Measurements from ENCODE around the gene ZNF648.

The ZNF648 gene

GRCh38 chr1:182087304-182087703 is 25.8 kb upstream of the ZNF648 start:
- no peaks in the 10 kb centered on the region for H3K36me3 ChIP-seq (ENCODE audit: insufficient read depth, low read length)
- H3K4me2 ChIP-seq (ENCODE audit: insufficient read depth, low read length), result peak overlapping the region; percentile 43
- H4K20me1 ChIP-seq (ENCODE audit: insufficient read depth, low read length), result no peaks in the 10 kb centered on the region
- no peaks in the 10 kb centered on the region for H3K79me2 ChIP-seq (ENCODE audit: insufficient read depth, low read length)
- H3K4me1 ChIP-seq (ENCODE audit: insufficient read depth, low read length), result peaks cover 31% of the 10 kb centered on the region
- H3K4me3 ChIP-seq (ENCODE audit: low read depth in 1 of 2, low read length in 2 of 2), result peak overlapping the region in 1 of 2 experiments; percentile 7; a peak in 1 of 4 replicates
- H3K9ac ChIP-seq (ENCODE audit: low read depth, low read length), result peak overlapping the region; percentile 9; the same call in 1 of the 2 replicates
- ATAC-seq (ENCODE audit: insufficient read depth, low read depth) (peak; percentile 88), DNase-seq (peak; percentile 75)
- H2AFZ ChIP-seq (ENCODE audit: low read depth, low read length), result peak overlapping the region; percentile 31; the same call in 1 of the 2 replicates
- no peaks in the 10 kb centered on the region for H3K9me3 ChIP-seq (ENCODE audit: insufficient read depth, low read length, severe bottlenecking)
- H3K27me3 ChIP-seq (ENCODE audit: insufficient read depth, low read length, poor library complexity), result no peaks in the 10 kb centered on the region
- peak overlapping the region; percentile 59 for H3K27ac ChIP-seq (ENCODE audit: low read length)
- no peak for TF ChIP-seq EZH2 (IDR thresholded peaks at IDR 0.05; ENCODE audit: borderline replicate concordance, low read depth, low read length, severe bottlenecking)
- TF ChIP-seq, protein P1, sequence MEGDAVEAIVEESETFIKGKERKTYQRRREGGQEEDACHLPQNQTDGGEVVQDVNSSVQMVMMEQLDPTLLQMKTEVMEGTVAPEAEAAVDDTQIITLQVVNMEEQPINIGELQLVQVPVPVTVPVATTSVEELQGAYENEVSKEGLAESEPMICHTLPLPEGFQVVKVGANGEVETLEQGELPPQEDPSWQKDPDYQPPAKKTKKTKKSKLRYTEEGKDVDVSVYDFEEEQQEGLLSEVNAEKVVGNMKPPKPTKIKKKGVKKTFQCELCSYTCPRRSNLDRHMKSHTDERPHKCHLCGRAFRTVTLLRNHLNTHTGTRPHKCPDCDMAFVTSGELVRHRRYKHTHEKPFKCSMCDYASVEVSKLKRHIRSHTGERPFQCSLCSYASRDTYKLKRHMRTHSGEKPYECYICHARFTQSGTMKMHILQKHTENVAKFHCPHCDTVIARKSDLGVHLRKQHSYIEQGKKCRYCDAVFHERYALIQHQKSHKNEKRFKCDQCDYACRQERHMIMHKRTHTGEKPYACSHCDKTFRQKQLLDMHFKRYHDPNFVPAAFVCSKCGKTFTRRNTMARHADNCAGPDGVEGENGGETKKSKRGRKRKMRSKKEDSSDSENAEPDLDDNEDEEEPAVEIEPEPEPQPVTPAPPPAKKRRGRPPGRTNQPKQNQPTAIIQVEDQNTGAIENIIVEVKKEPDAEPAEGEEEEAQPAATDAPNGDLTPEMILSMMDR (IDR thresholded peaks at IDR 0.05; ENCODE audit: borderline replicate concordance, extremely low read depth, low read length, poor library complexity, severe bottlenecking), result no peak

GRCh38 chr1:182086620-182087019 is 25.1 kb upstream of the ZNF648 start:
- Histone ChIP-seq H3K9ac (ENCODE audit: low read depth, low read length) (no peak overlapping the region), H3K79me2 (ENCODE audit: insufficient read depth, low read length) (no peaks in the 10 kb centered on the region), H3K27me3 (ENCODE audit: insufficient read depth, low read length, poor library complexity) (no peaks in the 10 kb centered on the region), H3K9me3 (ENCODE audit: insufficient read depth, low read length, severe bottlenecking) (no peaks in the 10 kb centered on the region), H4K20me1 (ENCODE audit: insufficient read depth, low read length) (no peaks in the 10 kb centered on the region), H3K27ac (ENCODE audit: low read length) (peak overlapping the region; percentile 59), H3K4me2 (ENCODE audit: insufficient read depth, low read length) (no peak overlapping the region), H3K4me3 (ENCODE audit: low read depth in 1 of 2, low read length in 2 of 2) (no peak overlapping the region), H3K36me3 (ENCODE audit: insufficient read depth, low read length) (no peaks in the 10 kb centered on the region), H3K4me1 (ENCODE audit: insufficient read depth, low read length) (peaks cover 31% of the 10 kb centered on the region), H2AFZ (ENCODE audit: low read depth, low read length) (no peak overlapping the region; the same call in 1 of the 2 replicates)
- ATAC-seq (ENCODE audit: insufficient read depth, low read depth) (no peak), DNase-seq (no peak)
- TF ChIP-seq, protein P1 (IDR thresholded peaks at IDR 0.05; ENCODE audit: borderline replicate concordance, extremely low read depth, low read length, poor library complexity, severe bottlenecking), result no peak
- no peak for TF ChIP-seq EZH2 (IDR thresholded peaks at IDR 0.05; ENCODE audit: borderline replicate concordance, low read depth, low read length, severe bottlenecking)

- H2AFZ ChIP-seq (ENCODE audit: low read depth, low read length), result no peak overlapping the region
- H3K27me3 ChIP-seq (ENCODE audit: insufficient read depth, low read length, poor library complexity), result no peaks in the 10 kb centered on the region
- H3K4me1 ChIP-seq (ENCODE audit: insufficient read depth, low read length), result peaks cover 31% of the 10 kb centered on the region
- DNase-seq, result no peak
- no peaks in the 10 kb centered on the region for H3K79me2 ChIP-seq (ENCODE audit: insufficient read depth, low read length)
- H3K4me3 ChIP-seq (ENCODE audit: low read depth in 1 of 2, low read length in 2 of 2), result no peak overlapping the region
- H4K20me1 ChIP-seq (ENCODE audit: insufficient read depth, low read length), result no peaks in the 10 kb centered on the region
- no peak overlapping the region for H3K27ac ChIP-seq (ENCODE audit: low read length)
- H3K9ac ChIP-seq (ENCODE audit: low read depth, low read length), result no peak overlapping the region
- no peaks in the 10 kb centered on the region for H3K36me3 ChIP-seq (ENCODE audit: insufficient read depth, low read length)
- H3K9me3 ChIP-seq (ENCODE audit: insufficient read depth, low read length, severe bottlenecking), result no peaks in the 10 kb centered on the region
- H3K4me2 ChIP-seq (ENCODE audit: insufficient read depth, low read length), result no peak overlapping the region
- ATAC-seq (ENCODE audit: insufficient read depth, low read depth), result no peak
- TF ChIP-seq, protein P1 (IDR thresholded peaks at IDR 0.05; ENCODE audit: borderline replicate concordance, extremely low read depth, low read length, poor library complexity, severe bottlenecking), result no peak
- no peak for TF ChIP-seq EZH2 (IDR thresholded peaks at IDR 0.05; ENCODE audit: borderline replicate concordance, low read depth, low read length, severe bottlenecking)
These were observed 24.6 kb upstream of the ZNF648 start for GRCh38 chr1:182086136-182086535.

DNA sequence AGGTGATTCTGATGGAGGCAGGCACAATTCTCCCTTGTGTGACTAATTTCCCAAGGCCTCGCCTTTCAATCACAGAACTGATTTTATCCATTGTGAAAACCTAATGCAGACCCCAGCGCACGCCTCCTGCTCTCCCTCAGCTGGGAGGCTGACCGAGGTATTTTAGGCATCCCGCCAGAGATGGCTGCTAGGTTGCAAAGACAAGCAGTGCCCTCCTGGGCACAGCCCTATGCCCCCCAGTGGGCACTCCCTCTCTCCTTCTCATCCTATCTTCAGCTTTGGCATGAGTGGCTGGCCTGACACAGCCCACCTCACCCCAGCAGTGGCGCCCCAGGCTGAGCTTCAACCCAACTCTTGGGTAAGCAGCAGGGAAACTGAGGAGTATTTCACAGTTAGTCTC is 24.2 kb upstream of the ZNF648 start:
- ATAC-seq (ENCODE audit: insufficient read depth, low read depth), result no peak
- TF ChIP-seq, protein P1 (IDR thresholded peaks at IDR 0.05; ENCODE audit: borderline replicate concordance, extremely low read depth, low read length, poor library complexity, severe bottlenecking), result no peak
- no peak for TF ChIP-seq EZH2 (IDR thresholded peaks at IDR 0.05; ENCODE audit: borderline replicate concordance, low read depth, low read length, severe bottlenecking)

More for the DNA sequence above, 24.2 kb upstream of the ZNF648 start:
- peaks cover 31% of the 10 kb centered on the region for H3K4me1 ChIP-seq (ENCODE audit: insufficient read depth, low read length)
- H3K9me3 ChIP-seq (ENCODE audit: insufficient read depth, low read length, severe bottlenecking), result no peaks in the 10 kb centered on the region
- H2AFZ ChIP-seq (ENCODE audit: low read depth, low read length), result no peak overlapping the region
- no peaks in the 10 kb centered on the region for H3K36me3 ChIP-seq (ENCODE audit: insufficient read depth, low read length)
- H3K27ac ChIP-seq (ENCODE audit: low read length), result no peak overlapping the region
- H4K20me1 ChIP-seq (ENCODE audit: insufficient read depth, low read length), result no peaks in the 10 kb centered on the region
- no peak overlapping the region for H3K4me2 ChIP-seq (ENCODE audit: insufficient read depth, low read length)
- H3K9ac ChIP-seq (ENCODE audit: low read depth, low read length), result no peak overlapping the region
- H3K4me3 ChIP-seq (ENCODE audit: low read depth in 1 of 2, low read length in 2 of 2), result no peak overlapping the region
- no peaks in the 10 kb centered on the region for H3K27me3 ChIP-seq (ENCODE audit: insufficient read depth, low read length, poor library complexity)
- H3K79me2 ChIP-seq (ENCODE audit: insufficient read depth, low read length), result no peaks in the 10 kb centered on the region
- DNase-seq, result no peak
